SU-DHL-6 (cell line): ENCODE measurements around the gene CLSTN2.

ENCODE experiments used
- H2AFZ ChIP-seq: fragments of 200-600 bp; sonication (generic); 2 replicates; pipeline ENCODE4 v1.6.1; 2014; ENCODE audit warnings: low read depth, mild to moderate bottlenecking, moderate library complexity, mixed read lengths, antibody characterized with exemption, low read length; ENCODE audit not compliant: severe bottlenecking
- H3F3A ChIP-seq: fragments of 200-600 bp; shearing (Covaris generic); 2 replicates; pipeline ENCODE4 v1.6.0; 2016; ENCODE audit warnings: antibody characterized with exemption, mild to moderate bottlenecking; ENCODE audit not compliant: insufficient read depth
- H3K27ac ChIP-seq: fragments of 200-600 bp; sonication (generic); 2 replicates; pipeline ENCODE4 v1.5.1; 2016; ENCODE audit warnings: low read depth, mild to moderate bottlenecking, low read length, moderate library complexity, mixed read lengths
- H3K27me3 ChIP-seq: fragments of 200-600 bp; sonication (generic), shearing (Covaris generic); 2 replicates; pipeline ENCODE4 v1.6.0; 2014; ENCODE audit warnings: mild to moderate bottlenecking, low read length
- H3K36me3 ChIP-seq: fragments of 200-600 bp; sonication (generic); 2 replicates; pipeline ENCODE4 v1.6.1; 2014; ENCODE audit warnings: mild to moderate bottlenecking, low read length, mixed read lengths
- H3K4me2 ChIP-seq: fragments of 300-600, 200-600 bp; shearing (Covaris generic), sonication (generic); 2 replicates; pipeline ENCODE4 v1.6.0; 2014; ENCODE audit warnings: low read length, low read depth, mild to moderate bottlenecking; ENCODE audit not compliant: poor library complexity, severe bottlenecking
- H3K4me3 ChIP-seq: fragments of 200-600 bp; sonication (generic); 2 replicates; pipeline ENCODE4 v1.5.1; 2014; ENCODE audit warnings: antibody characterized with exemption, low read length, mild to moderate bottlenecking, mixed read lengths; ENCODE audit not compliant: insufficient read depth, poor library complexity, severe bottlenecking
- H3K79me2 ChIP-seq: fragments of 200-600 bp; sonication (generic); 2 replicates; pipeline ENCODE4 v1.6.1; 2014; ENCODE audit warnings: mild to moderate bottlenecking, low read length, moderate library complexity; ENCODE audit not compliant: insufficient read depth
- H3K9ac ChIP-seq: fragments of 200-600 bp; sonication (generic); 2 replicates; pipeline ENCODE4 v1.7.0; 2014; ENCODE audit warnings: mild to moderate bottlenecking, low read length
- H3K9me2 ChIP-seq: fragments of 200-600 bp; sonication (generic); replicated peaks from 2 replicates; pipeline ENCODE4 v1.6.1; 2014; ENCODE audit warnings: low read length; ENCODE audit not compliant: insufficient read depth
- H3K9me3 ChIP-seq: fragments of 200-600 bp; sonication (generic); 2 replicates; pipeline ENCODE4 v1.6.1; 2014; ENCODE audit warnings: low read length, mixed read lengths; ENCODE audit not compliant: insufficient read depth
- H4K20me1 ChIP-seq: fragments of 200-600 bp; sonication (generic); 2 replicates; pipeline ENCODE4 v1.6.1; 2014; ENCODE audit warnings: low read depth, mild to moderate bottlenecking, antibody characterized with exemption, low read length, moderate library complexity, mixed read lengths
- EZH2phosphoT487 ChIP-seq: fragments of 200-600 bp; sonication (generic), shearing (Covaris generic); conservative IDR thresholded peaks from 2 replicates; pipeline ENCODE4 v1.6.1; 2018; ENCODE audit warnings: mild to moderate bottlenecking, antibody characterized with exemption, low read length, moderate library complexity, mixed read lengths
- TF ChIP-seq, protein P1 (sequence below): fragments of 200-600 bp; sonication (generic); IDR thresholded peaks from one replicate; pipeline ENCODE4 v1.5.1; 2017; ENCODE audit warnings: antibody characterized with exemption, mild to moderate bottlenecking, low read length, moderate library complexity; ENCODE audit not compliant: insufficient read depth, poor library complexity, severe bottlenecking

The CLSTN2 gene

DNA sequence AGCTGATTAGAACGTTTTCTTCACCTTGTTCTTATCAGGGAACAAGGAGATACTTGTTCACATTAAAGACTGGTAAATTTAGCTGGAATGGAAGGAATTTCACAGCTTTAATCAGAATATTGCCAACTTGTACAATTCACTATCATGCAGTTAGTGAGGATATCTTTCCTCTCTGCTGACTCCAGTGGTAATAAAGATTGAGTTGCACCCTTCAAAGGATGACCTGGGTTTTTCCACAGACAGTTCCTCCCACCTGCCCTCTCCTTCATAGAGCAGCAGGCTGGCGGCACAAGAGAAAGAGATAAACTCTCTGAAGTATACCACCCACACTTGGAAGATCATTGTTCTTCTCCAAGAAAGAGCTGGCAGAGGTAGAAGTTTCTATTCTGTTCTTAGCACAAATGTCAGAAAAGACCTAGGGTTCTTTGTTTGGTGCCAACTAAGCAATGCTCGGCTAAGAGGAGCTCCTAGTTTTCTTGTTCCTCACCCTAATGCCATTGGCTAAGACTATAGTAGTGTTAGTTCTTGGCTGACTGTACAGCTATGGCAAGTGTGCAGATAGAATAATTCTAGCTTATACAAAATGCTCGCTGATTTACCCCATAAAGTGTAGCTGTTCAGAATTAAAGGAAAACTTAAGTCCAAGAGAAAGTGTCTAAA is 169.1 kb downstream of the CLSTN2 start:
- H3K9me2 ChIP-seq, result no peaks in the 10 kb centered on the region
- H3K27ac ChIP-seq, result no peak overlapping the region
- H4K20me1 ChIP-seq, result no peaks in the 10 kb centered on the region
- H3K4me2 ChIP-seq, result no peak overlapping the region
- H3K27me3 ChIP-seq, result no peaks in the 10 kb centered on the region
- no peaks in the 10 kb centered on the region for H3K79me2 ChIP-seq
- no peak overlapping the region for H3K9ac ChIP-seq
- H3K4me3 ChIP-seq, result no peak overlapping the region
- TF ChIP-seq, protein P1, sequence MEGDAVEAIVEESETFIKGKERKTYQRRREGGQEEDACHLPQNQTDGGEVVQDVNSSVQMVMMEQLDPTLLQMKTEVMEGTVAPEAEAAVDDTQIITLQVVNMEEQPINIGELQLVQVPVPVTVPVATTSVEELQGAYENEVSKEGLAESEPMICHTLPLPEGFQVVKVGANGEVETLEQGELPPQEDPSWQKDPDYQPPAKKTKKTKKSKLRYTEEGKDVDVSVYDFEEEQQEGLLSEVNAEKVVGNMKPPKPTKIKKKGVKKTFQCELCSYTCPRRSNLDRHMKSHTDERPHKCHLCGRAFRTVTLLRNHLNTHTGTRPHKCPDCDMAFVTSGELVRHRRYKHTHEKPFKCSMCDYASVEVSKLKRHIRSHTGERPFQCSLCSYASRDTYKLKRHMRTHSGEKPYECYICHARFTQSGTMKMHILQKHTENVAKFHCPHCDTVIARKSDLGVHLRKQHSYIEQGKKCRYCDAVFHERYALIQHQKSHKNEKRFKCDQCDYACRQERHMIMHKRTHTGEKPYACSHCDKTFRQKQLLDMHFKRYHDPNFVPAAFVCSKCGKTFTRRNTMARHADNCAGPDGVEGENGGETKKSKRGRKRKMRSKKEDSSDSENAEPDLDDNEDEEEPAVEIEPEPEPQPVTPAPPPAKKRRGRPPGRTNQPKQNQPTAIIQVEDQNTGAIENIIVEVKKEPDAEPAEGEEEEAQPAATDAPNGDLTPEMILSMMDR, result no peak
- no peak for TF ChIP-seq EZH2phosphoT487
- H3K36me3 ChIP-seq, result no peaks in the 10 kb centered on the region
- H3F3A ChIP-seq, result no peaks in the 10 kb centered on the region
- no peak overlapping the region for H2AFZ ChIP-seq
- H3K9me3 ChIP-seq, result no peaks in the 10 kb centered on the region

DNA sequence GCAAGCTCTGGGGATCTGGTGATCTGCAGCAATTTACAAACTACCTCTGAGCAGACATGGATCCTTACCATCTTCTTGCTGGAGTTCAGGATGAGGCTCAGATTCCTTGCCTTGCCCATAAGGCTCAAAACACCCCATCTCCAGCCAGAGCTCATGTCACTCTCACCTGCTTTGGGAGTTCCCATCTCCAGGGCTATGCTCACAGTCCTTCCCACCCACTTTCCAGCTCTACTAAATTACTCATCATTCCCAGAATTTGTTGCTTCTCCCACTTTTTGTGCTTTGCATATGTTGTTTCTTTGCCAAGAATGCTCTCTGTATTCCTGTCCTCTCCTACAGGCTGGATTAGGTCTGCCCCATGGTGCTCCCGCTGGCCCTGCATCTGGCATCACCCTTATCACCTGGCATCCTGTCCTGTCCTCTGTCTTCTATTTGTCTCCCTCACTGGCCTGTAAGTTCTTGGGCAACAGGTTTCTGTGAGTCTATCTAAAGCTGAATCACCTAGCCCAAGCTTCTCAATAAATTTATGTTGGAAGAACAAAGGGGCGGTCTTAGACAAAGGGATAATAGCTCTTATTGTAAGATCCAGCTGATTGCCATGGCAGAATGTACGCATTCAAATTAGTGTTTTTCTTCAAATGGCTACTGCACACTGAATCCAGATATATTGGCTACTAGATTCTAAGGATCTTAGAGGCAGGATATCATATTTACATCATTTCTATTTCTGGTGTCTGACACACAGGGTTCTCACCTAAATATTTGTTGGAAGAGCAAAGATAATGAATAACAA is 179.2 kb downstream of the CLSTN2 start:
- peaks cover 4% of the 10 kb centered on the region; the same call in 1 of the 2 replicates for H3K27me3 ChIP-seq
- no peaks in the 10 kb centered on the region for H3K36me3 ChIP-seq
- no peak overlapping the region for H2AFZ ChIP-seq
- TF ChIP-seq, protein P1, result no peak
- no peak for TF ChIP-seq EZH2phosphoT487
- H3K9ac ChIP-seq, result no peak overlapping the region
- H3K79me2 ChIP-seq, result no peaks in the 10 kb centered on the region
- H3K9me3 ChIP-seq, result no peaks in the 10 kb centered on the region
- no peaks in the 10 kb centered on the region for H3K9me2 ChIP-seq
- H3K4me3 ChIP-seq, result no peak overlapping the region
- no peaks in the 10 kb centered on the region for H3F3A ChIP-seq
- H3K27ac ChIP-seq, result no peak overlapping the region
- H4K20me1 ChIP-seq, result no peaks in the 10 kb centered on the region
- no peak overlapping the region for H3K4me2 ChIP-seq

DNA sequence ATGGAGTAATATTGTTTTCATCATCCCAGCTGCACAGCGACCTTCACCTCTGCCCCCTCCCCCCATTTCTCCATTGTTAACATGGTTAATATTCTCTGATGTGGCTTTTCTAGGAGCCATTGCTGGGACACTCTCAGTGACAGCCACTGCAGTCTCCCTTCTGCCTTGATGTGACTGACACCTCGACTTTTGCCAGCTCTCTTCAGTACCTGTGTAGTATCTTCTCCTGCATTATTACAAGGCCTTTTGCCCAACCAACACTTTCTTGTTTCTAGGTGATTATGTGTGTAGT is 179.8 kb downstream of the CLSTN2 start:
- Histone ChIP-seq H3K9me2 (no peaks in the 10 kb centered on the region), H3K27ac (no peak overlapping the region), H3F3A (no peaks in the 10 kb centered on the region), H4K20me1 (no peaks in the 10 kb centered on the region), H3K79me2 (no peaks in the 10 kb centered on the region), H3K4me2 (no peak overlapping the region), H3K4me3 (no peak overlapping the region), H3K9ac (no peak overlapping the region), H3K36me3 (no peaks in the 10 kb centered on the region), H3K9me3 (no peaks in the 10 kb centered on the region), H2AFZ (no peak overlapping the region), H3K27me3 (peaks cover 4% of the 10 kb centered on the region; the same call in 1 of the 2 replicates)
- TF ChIP-seq, protein P1, result no peak
- TF ChIP-seq EZH2phosphoT487, result no peak
